ENCODE measurements around the gene EIF4G3. TPM values are rescaled to one million over a fixed set of nuclear protein-coding genes. Genes with fewer than 3 reads are reported as not detected.
"Not testable (repeated sequence)": the region's sequence is repeated elsewhere in the genome, so short reads cannot be mapped to it uniquely, and the experiment has no call there.

The EIF4G3 gene
- total RNA-seq, 4 donors from 2014 or later = 28.3 to 55.5 (median 35.5) TPM

- TF ChIP-seq CTCF (IDR thresholded peaks at IDR 0.05) (no peak), POLR2A (IDR thresholded peaks at IDR 0.05) (no peak)
These were observed 33.6 kb downstream of the EIF4G3 start for GRCh38 chr1:21143138-21143537.

GRCh38 chr1:21141030-21141429, 35.7 kb downstream of the EIF4G3 start:
- Histone ChIP-seq H3K36me3 (peaks cover 0 to 26% (median 2%) of the 10 kb centered on the region in 3 donors), H3K4me3 (no peak overlapping the region), H3K9me3 (no peaks in the 10 kb centered on the region), H3K27me3 (no peaks in the 10 kb centered on the region), H3K4me1 (no peaks in the 10 kb centered on the region), H3K27ac (no peak overlapping the region)
- no peak for DNase-seq
- WGBS, 2 donors = 83 to 85% methylated on average over 1 of the region's 1 CpG
- TF ChIP-seq CTCF (IDR thresholded peaks at IDR 0.05) (no peak), POLR2A (IDR thresholded peaks at IDR 0.05) (no peak)
- intact Hi-C loops (cut with DNase I) = no loop called here

More at GRCh38 chr1:21143138-21143537, 33.6 kb downstream of the EIF4G3 start:
- Histone ChIP-seq H3K9me3 (no peaks in the 10 kb centered on the region), H3K36me3 (peaks cover 0 to 32% (median 6%) of the 10 kb centered on the region in 3 donors), H3K27me3 (no peaks in the 10 kb centered on the region), H3K4me3 (no peak overlapping the region), H3K27ac (no peak overlapping the region), H3K4me1 (no peaks in the 10 kb centered on the region)
- intact Hi-C loops (cut with DNase I) = no loop called here
- WGBS, 2 donors = 90% methylated on average over 4 of the region's 4 CpGs
- no peak for DNase-seq

- intact Hi-C loops (cut with DNase I) = no loop called here
- WGBS, 2 donors = 21 to 39% methylated on average over 2 of the region's 2 CpGs
- TF ChIP-seq CTCF (IDR thresholded peaks at IDR 0.05) (no peak), POLR2A (IDR thresholded peaks at IDR 0.05) (no peak)
These were observed 37.1 kb downstream of the EIF4G3 start for GRCh38 chr1:21139601-21140000.

GRCh38 chr1:21136344-21136743, 40.4 kb downstream of the EIF4G3 start:
- intact Hi-C loops (cut with DNase I) = not testable (repeated sequence)
- 93 to 100% methylated on average over 5 of the region's 5 CpGs for WGBS, 2 donors

More at GRCh38 chr1:21139601-21140000, 37.1 kb downstream of the EIF4G3 start:
- no peaks in the 10 kb centered on the region for H3K4me1 ChIP-seq
- no peak for DNase-seq
- no peak overlapping the region for H3K27ac ChIP-seq
- H3K9me3 ChIP-seq = no peaks in the 10 kb centered on the region
- H3K36me3 ChIP-seq = peaks cover 0 to 36% (median 0%) of the 10 kb centered on the region in 3 donors
- H3K4me3 ChIP-seq = no peak overlapping the region
- no peaks in the 10 kb centered on the region for H3K27me3 ChIP-seq

GRCh38 chr1:21131200-21131599, 45.5 kb downstream of the EIF4G3 start:
- H3K27me3 ChIP-seq = no peaks in the 10 kb centered on the region
- intact Hi-C loops (cut with DNase I) = no loop called here
- WGBS, 2 donors = 33 to 71% methylated on average over 1 of the region's 1 CpG

More at GRCh38 chr1:21136344-21136743, 40.4 kb downstream of the EIF4G3 start:
- not testable (repeated sequence) for H3K27ac ChIP-seq, H3K9me3 ChIP-seq, H3K4me3 ChIP-seq, DNase-seq, H3K4me1 ChIP-seq, H3K27me3 ChIP-seq
- H3K36me3 ChIP-seq = peaks cover 0 to 44% (median 0%) of the 10 kb centered on the region in 3 donors

More at GRCh38 chr1:21131200-21131599, 45.5 kb downstream of the EIF4G3 start:
- no peak for TF ChIP-seq POLR2A (IDR thresholded peaks at IDR 0.05)
- TF ChIP-seq CTCF (IDR thresholded peaks at IDR 0.05) = no peak
- no peak overlapping the region for H3K27ac ChIP-seq
- H3K9me3 ChIP-seq = no peaks in the 10 kb centered on the region
- DNase-seq = no peak
- no peaks in the 10 kb centered on the region for H3K4me1 ChIP-seq
- H3K36me3 ChIP-seq = peaks cover 0 to 46% (median 0%) of the 10 kb centered on the region in 3 donors
- no peak overlapping the region for H3K4me3 ChIP-seq

Measured in esophagus squamous epithelium (tissue), 5 donors.